Neural crest cell (in vitro differentiated cells): ENCODE measurements around the gene MPEG1. TPM values are rescaled to one million over a fixed set of nuclear protein-coding genes. Genes with fewer than 3 reads are reported as not detected.

Experiments
- DNase-seq: peaks from one replicate; pipeline ENCODE4 v3.0.0; 2021; ENCODE audit warnings: low read depth, mixed read lengths, low spot score
- H3K27ac Mint-ChIP-seq: one replicate; pipeline ENCODE4 v1.8.0; 2021; ENCODE audit warnings: mild to moderate bottlenecking, mixed read lengths; ENCODE audit not compliant: unreplicated experiment
- H3K27me3 Mint-ChIP-seq: 2 replicates; pipeline ENCODE4 v1.8.0; 2021; ENCODE audit warnings: low read depth, mild to moderate bottlenecking, mixed read lengths
- H3K36me3 Mint-ChIP-seq: 2 replicates; pipeline ENCODE4 v1.8.0; 2021; ENCODE audit warnings: low read depth, mild to moderate bottlenecking, mixed read lengths
- H3K4me1 Mint-ChIP-seq: 2 replicates; pipeline ENCODE4 v1.8.0; 2021; ENCODE audit warnings: mixed read lengths
- H3K4me3 Mint-ChIP-seq: one replicate; pipeline ENCODE4 v1.8.0; 2021; ENCODE audit warnings: mild to moderate bottlenecking, mixed read lengths
- H3K9me3 Mint-ChIP-seq: 2 replicates; pipeline ENCODE4 v1.8.0; 2021; ENCODE audit warnings: mixed read lengths
- total RNA-seq: library from RNA; stranded (reverse); gene quantifications from 2 replicates; pipeline ENCODE4 v1.2.1, GENCODE V29; 2021
- TF ChIP-seq, protein P1 (sequence below): fragments of 200-600 bp; sonication (generic); conservative IDR thresholded peaks from 2 replicates; pipeline ENCODE4 v1.5.0; 2021; ENCODE audit warnings: antibody characterized with exemption, mild to moderate bottlenecking

The MPEG1 gene
- total RNA-seq, 1 donor from 2014 or later = not detected

DNA sequence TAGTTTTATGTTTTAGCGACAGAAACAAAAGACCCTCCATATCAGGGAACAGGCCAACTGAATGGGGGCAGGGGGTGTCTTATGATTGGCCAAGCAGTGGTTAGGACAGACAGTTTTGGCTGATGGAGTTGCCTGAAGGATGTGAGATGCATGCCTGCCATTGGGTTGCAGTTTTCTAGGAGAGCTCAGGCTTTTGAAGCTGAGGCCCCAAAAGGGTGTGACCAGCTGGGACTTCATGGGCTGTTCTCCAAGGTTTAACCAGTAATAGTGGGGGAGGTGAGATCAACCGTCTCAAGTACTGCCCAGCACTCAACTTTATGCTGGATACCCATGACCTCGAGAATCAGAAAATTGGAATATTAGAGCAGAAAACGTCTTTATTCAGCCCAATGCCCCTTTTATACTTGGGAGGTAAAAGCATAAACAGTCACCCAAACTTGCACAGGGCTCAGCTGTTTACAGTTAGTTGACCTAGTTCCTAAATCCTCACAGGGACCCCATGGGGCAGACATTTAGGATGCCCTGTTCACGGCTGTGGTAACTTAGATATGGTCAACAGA lies 27.3 kb downstream of the MPEG1 start:
- Mint-ChIP-seq H3K4me1 (peaks cover 83% of the 10 kb centered on the region), H3K27me3 (peaks cover 3% of the 10 kb centered on the region), H3K27ac (peak overlapping the region; percentile 93), H3K9me3 (no peaks in the 10 kb centered on the region), H3K4me3 (peak overlapping the region; percentile 80), H3K36me3 (peaks cover 34% of the 10 kb centered on the region)
- no peak for DNase-seq
- TF ChIP-seq, protein P1, sequence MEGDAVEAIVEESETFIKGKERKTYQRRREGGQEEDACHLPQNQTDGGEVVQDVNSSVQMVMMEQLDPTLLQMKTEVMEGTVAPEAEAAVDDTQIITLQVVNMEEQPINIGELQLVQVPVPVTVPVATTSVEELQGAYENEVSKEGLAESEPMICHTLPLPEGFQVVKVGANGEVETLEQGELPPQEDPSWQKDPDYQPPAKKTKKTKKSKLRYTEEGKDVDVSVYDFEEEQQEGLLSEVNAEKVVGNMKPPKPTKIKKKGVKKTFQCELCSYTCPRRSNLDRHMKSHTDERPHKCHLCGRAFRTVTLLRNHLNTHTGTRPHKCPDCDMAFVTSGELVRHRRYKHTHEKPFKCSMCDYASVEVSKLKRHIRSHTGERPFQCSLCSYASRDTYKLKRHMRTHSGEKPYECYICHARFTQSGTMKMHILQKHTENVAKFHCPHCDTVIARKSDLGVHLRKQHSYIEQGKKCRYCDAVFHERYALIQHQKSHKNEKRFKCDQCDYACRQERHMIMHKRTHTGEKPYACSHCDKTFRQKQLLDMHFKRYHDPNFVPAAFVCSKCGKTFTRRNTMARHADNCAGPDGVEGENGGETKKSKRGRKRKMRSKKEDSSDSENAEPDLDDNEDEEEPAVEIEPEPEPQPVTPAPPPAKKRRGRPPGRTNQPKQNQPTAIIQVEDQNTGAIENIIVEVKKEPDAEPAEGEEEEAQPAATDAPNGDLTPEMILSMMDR = no peak

GRCh38 chr11:59184691-59185339 lies 27.9 kb downstream of the MPEG1 start:
- TF ChIP-seq, protein P1 = no peak
- peak overlapping the region; percentile 80 for H3K4me3 Mint-ChIP-seq
- peaks cover 3% of the 10 kb centered on the region for H3K27me3 Mint-ChIP-seq
- peaks cover 90% of the 10 kb centered on the region for H3K4me1 Mint-ChIP-seq
- no peaks in the 10 kb centered on the region for H3K9me3 Mint-ChIP-seq
- H3K36me3 Mint-ChIP-seq = peaks cover 40% of the 10 kb centered on the region
- peak; percentile 53 for DNase-seq
- peak overlapping the region; percentile 93 for H3K27ac Mint-ChIP-seq

- Mint-ChIP-seq H3K4me3 (peak overlapping the region; percentile 80), H3K27me3 (peaks cover 3% of the 10 kb centered on the region), H3K36me3 (peaks cover 39% of the 10 kb centered on the region)
Measured at GRCh38 chr11:59183771-59184170, 29.0 kb downstream of the MPEG1 start.

GRCh38 chr11:59182457-59183151 lies 30.1 kb downstream of the MPEG1 start:
- Mint-ChIP-seq H3K27ac (peak overlapping the region; percentile 51), H3K27me3 (peaks cover 3% of the 10 kb centered on the region), H3K36me3 (peaks cover 40% of the 10 kb centered on the region), H3K4me1 (peaks cover 96% of the 10 kb centered on the region), H3K9me3 (peaks cover 3% of the 10 kb centered on the region), H3K4me3 (peak overlapping the region; percentile 80)
- TF ChIP-seq, protein P1 = peak; percentile 47
- DNase-seq = no peak

More at GRCh38 chr11:59183771-59184170, 29.0 kb downstream of the MPEG1 start:
- TF ChIP-seq, protein P1 = no peak
- DNase-seq = no peak
- Mint-ChIP-seq H3K4me1 (peaks cover 96% of the 10 kb centered on the region), H3K9me3 (peaks cover 3% of the 10 kb centered on the region), H3K27ac (no peak overlapping the region)

- no peak for DNase-seq
- Mint-ChIP-seq H3K9me3 (peaks cover 3% of the 10 kb centered on the region), H3K4me1 (peaks cover 97% of the 10 kb centered on the region), H3K27ac (no peak overlapping the region), H3K36me3 (peaks cover 46% of the 10 kb centered on the region), H3K4me3 (peak overlapping the region; percentile 14), H3K27me3 (peaks cover 3% of the 10 kb centered on the region)
- TF ChIP-seq, protein P1 = no peak
Measured at GRCh38 chr11:59181746-59182456, 30.8 kb downstream of the MPEG1 start.
